IPS-18a (cell line): ENCODE data around the gene ANKRD28.
"Not testable (repeated sequence)": the region's sequence is repeated elsewhere in the genome, so short reads cannot be mapped to it uniquely, and the experiment has no call there.

Experiments used
- H3K27ac ChIP-seq: one replicate; pipeline ENCODE4 v1.5.1; 2013; ENCODE audit warnings: low read length
- H3K27me3 ChIP-seq: one replicate; pipeline ENCODE4 v1.6.1; 2013; ENCODE audit warnings: mild to moderate bottlenecking, low read length; ENCODE audit not compliant: control insufficient read depth, insufficient read depth
- H3K36me3 ChIP-seq: one replicate; pipeline ENCODE4 v1.6.1; 2013; ENCODE audit warnings: low read depth, low read length; ENCODE audit not compliant: control insufficient read depth
- H3K4me1 ChIP-seq: one replicate; pipeline ENCODE4 v1.6.1; 2013; ENCODE audit warnings: low read depth, low read length; ENCODE audit not compliant: control insufficient read depth
- H3K4me3 ChIP-seq: one replicate; pipeline ENCODE4 v1.5.1; 2013; ENCODE audit warnings: low read length
- H3K9ac ChIP-seq: one replicate; pipeline ENCODE4 v1.6.1; 2013; ENCODE audit warnings: mild to moderate bottlenecking, low read length, moderate library complexity
- H3K9me3 ChIP-seq: one replicate; pipeline ENCODE4 v1.6.1; 2013; ENCODE audit warnings: low read depth, low read length; ENCODE audit not compliant: control insufficient read depth

Gene ANKRD28

DNA sequence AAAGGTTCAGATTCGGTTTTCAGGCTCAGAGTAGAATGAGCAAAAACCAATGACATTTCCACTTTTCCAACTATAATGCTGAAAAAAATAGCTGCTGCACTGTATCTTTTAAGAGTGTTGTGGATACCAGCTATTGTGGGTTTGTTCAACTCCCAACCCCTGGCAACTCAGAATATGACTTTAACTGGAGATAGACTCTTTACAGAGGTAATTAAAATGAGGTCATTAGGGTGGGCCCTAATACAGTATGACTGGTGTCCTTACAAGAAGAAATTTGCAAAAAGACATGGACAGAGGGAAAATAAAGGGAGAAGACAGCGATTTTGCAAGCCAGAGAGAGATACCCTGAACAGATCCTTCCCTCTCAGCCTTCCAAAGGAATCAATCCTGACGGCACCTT lies 39.5 kb downstream of the ANKRD28 start:
- Histone ChIP-seq H3K9me3 (no peaks in the 10 kb centered on the region), H3K36me3 (no peaks in the 10 kb centered on the region), H3K9ac (no peak overlapping the region), H3K27ac (no peak overlapping the region), H3K27me3 (no peaks in the 10 kb centered on the region), H3K4me3 (no peak overlapping the region), H3K4me1 (peaks cover 36% of the 10 kb centered on the region)

DNA sequence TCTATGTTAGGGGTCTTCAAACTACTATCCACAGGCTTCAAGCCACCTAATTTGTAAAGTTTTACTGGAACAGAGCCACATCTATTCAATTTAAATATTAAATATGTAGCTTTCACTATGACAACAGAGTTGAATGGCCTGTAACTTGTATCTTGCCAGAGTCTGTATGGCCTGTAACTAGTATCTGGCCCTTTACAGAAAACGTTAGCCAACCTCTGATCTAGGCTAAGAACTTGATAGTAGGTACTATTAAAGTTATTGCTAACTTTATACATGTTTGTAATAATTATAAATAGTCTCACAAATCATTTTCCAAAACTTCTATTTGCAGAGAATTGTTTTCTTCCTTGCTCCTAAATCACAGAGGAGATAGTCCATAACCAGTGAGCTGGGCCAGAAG lies 40.0 kb downstream of the ANKRD28 start:
- Histone ChIP-seq H3K27ac (no peak overlapping the region), H3K4me3 (no peak overlapping the region), H3K9me3 (no peaks in the 10 kb centered on the region), H3K36me3 (no peaks in the 10 kb centered on the region), H3K27me3 (no peaks in the 10 kb centered on the region), H3K4me1 (peaks cover 36% of the 10 kb centered on the region), H3K9ac (no peak overlapping the region)

DNA sequence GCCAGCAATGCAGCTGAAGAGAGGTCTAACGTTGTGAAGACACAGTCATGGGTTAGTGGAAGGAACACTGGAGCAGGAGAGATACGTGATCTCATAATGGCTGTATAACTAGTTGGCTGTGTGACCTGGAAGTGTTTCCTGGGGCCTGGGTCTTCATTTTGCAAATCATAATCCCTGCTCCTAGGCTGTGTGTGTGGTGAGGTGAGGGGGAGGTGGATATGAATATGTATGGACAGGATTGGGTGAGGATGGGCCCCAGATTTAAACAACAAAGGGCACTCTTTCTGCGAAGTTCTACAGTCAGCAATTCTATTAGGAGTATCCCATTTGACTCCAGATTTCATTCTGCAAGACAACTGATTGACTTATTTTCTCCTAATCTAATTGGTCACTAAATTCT lies 41.3 kb downstream of the ANKRD28 start:
- Histone ChIP-seq H3K9ac (peak overlapping the region; percentile 15), H3K4me3 (peak overlapping the region; percentile 33), H3K9me3 (no peaks in the 10 kb centered on the region), H3K4me1 (peaks cover 36% of the 10 kb centered on the region), H3K36me3 (no peaks in the 10 kb centered on the region), H3K27me3 (no peaks in the 10 kb centered on the region), H3K27ac (peak overlapping the region; percentile 72)

DNA sequence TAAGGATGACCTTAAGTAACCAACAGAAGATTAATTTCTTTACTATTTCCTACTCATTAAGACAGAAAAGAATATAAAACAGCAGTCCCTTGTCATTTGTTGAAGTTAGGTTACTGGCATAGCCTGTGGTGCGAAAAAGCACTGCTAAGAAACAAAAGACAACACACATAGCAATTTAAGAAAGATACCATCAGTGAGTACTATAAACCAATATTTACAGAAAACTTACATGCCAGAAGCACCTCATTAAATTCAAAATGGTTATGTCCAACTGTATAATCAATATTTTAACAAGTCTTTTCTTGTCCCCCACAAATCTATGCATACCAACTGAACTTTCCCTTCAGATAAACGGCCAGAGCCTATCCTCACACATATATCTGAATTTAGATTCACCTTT lies 42.0 kb downstream of the ANKRD28 start:
- Histone ChIP-seq H3K4me3 (peak overlapping the region; percentile 33), H3K4me1 (peaks cover 36% of the 10 kb centered on the region), H3K36me3 (no peaks in the 10 kb centered on the region)

DNA sequence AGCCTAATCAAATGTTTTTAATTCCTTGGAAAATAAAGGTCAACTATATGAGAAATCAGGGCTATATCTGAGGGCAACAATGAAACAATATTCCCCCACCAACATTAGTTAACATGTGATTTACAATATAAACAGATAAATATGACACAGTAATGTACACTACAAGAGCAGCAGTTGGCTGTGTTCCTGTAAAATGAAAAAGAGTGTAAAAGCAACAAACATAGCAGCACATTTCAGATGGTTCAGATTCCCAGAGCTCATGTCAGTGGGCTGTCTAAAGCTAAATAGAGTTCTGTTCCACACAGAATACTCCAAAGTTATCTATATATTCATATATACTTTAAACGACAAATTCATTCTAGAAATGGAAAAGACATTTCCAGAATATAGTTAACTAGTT lies 42.6 kb downstream of the ANKRD28 start:
- peaks cover 36% of the 10 kb centered on the region for H3K4me1 ChIP-seq
- no peak overlapping the region for H3K4me3 ChIP-seq
- H3K36me3 ChIP-seq = peaks cover 4% of the 10 kb centered on the region
- H3K9me3 ChIP-seq = no peaks in the 10 kb centered on the region
- no peak overlapping the region for H3K27ac ChIP-seq
- H3K27me3 ChIP-seq = no peaks in the 10 kb centered on the region
- H3K9ac ChIP-seq = no peak overlapping the region

More for the DNA sequence above, 42.0 kb downstream of the ANKRD28 start:
- Histone ChIP-seq H3K9me3 (no peaks in the 10 kb centered on the region), H3K9ac (no peak overlapping the region), H3K27ac (peak overlapping the region; percentile 72), H3K27me3 (no peaks in the 10 kb centered on the region)

DNA sequence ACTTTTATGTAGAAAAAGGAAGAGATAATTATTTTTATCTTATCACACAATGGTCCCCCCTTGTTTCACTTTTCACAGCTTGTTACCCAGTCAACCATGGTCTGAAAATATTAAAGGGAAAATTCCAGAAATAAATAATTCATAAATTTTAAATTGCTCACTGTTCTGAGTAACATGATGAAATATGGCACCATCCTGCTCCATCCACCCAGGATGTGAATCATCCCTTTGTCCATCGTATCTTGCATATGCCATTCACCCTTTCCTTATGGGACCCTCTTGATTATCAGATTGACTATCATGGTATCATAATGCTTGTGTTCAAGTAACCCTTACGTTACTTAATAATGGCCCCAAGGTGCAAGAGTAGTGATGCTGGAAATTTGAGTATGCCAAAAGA lies 43.7 kb downstream of the ANKRD28 start:
- Histone ChIP-seq H3K36me3 (peaks cover 7% of the 10 kb centered on the region), H3K9ac (no peak overlapping the region), H3K27ac (no peak overlapping the region), H3K9me3 (no peaks in the 10 kb centered on the region), H3K27me3 (no peaks in the 10 kb centered on the region), H3K4me3 (no peak overlapping the region), H3K4me1 (peaks cover 32% of the 10 kb centered on the region)

DNA sequence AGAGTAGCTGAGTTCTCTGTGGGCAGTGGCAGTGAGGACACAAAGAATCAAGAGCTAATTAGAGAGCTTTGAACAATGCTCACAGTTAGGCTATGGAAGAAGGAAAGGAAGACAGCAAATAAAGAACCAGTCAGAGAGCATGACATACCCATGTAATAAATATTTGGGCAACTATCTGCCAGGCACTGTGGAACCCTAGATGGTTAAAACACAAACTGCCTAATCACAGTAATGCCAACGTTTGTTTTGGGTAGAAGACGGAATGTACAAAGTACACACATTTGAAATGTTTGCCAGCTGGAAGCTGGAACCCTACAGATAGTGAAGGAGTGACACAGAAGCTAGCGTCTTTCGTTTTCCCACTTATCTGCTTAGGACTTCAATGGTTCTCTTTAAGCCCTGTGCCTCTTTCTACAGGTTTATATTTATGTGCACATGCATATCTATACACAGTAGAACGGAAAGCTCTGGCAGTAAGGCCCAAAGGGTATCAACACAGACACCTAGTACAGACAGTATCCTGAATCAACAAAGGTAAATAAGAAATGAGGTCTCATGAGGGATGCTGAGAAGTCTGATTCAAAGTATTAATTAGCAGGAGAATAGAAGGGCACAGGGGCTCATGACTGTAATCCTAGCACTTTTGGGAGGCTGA lies 44.6 kb downstream of the ANKRD28 start:
- Histone ChIP-seq H3K4me3 (no peak overlapping the region), H3K9ac (no peak overlapping the region), H3K36me3 (peaks cover 7% of the 10 kb centered on the region), H3K9me3 (no peaks in the 10 kb centered on the region), H3K27me3 (no peaks in the 10 kb centered on the region), H3K27ac (no peak overlapping the region), H3K4me1 (peaks cover 25% of the 10 kb centered on the region)

DNA sequence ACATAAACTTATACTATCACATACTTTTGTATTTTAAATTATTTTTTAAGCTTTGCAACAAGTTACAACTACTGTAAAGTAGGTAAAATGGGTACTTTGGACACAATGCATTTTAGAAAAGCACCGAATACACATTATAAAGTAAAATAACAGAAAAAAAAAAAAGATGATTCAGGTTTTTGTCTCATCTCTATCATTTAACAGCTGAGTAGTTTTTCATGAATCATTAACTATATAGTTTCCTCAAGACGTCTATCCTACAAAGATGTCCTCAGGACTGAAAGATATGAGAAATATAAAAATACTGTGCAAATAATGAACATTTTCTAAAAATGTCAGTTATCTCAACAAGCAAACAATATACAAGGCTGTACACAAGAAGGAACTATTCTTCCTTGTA lies 46.9 kb downstream of the ANKRD28 start:
- H3K9ac ChIP-seq = no peak overlapping the region
- peaks cover 7% of the 10 kb centered on the region for H3K36me3 ChIP-seq
- H3K4me3 ChIP-seq = no peak overlapping the region
- H3K4me1 ChIP-seq = peaks cover 5% of the 10 kb centered on the region
- H3K9me3 ChIP-seq = no peaks in the 10 kb centered on the region
- H3K27me3 ChIP-seq = no peaks in the 10 kb centered on the region
- no peak overlapping the region for H3K27ac ChIP-seq

DNA sequence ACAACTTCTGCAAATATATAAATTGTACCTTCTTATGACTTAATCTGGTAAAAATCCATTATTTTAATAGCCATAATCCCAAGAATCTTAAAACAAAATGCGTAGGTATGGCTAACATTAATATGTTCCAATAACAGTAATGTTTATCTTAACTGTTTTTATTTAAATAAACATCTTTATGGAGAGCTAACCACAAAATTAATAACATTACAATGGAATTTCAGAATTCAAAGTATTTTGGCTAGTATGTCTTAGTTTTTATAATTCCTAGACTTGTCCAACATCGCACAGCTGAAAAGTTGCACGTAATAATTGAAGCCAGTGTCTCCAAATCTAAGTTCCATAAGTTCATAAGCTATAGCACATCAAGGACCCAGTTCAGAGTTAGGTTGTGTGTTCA lies 47.6 kb downstream of the ANKRD28 start:
- Histone ChIP-seq H3K9me3 (no peaks in the 10 kb centered on the region), H3K4me3 (no peak overlapping the region), H3K27ac (no peak overlapping the region), H3K27me3 (no peaks in the 10 kb centered on the region), H3K9ac (no peak overlapping the region), H3K36me3 (peaks cover 7% of the 10 kb centered on the region), H3K4me1 (no peaks in the 10 kb centered on the region)

DNA sequence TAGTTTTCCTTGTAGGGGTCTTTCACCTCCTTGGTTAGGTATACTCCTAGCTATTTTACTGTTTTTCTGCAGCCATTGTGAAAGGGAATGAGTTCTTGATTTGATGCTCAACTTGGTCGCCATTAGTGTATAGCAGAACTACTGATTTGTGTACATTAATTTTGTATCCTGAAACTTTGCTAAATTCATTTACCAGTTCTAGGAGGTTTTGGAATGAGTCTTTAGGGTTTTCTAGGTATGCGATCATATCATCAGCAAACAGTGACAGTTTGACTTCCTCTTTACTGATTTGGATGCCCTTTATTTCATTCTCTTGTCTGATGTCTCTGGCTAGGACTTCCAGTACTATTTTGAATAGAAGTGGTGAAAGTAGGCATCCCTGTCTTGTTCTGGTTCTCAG lies 51.9 kb downstream of the ANKRD28 start:
- not testable (repeated sequence) for H3K27ac ChIP-seq, H3K9me3 ChIP-seq, H3K9ac ChIP-seq, H3K36me3 ChIP-seq, H3K4me1 ChIP-seq, H3K27me3 ChIP-seq, H3K4me3 ChIP-seq

DNA sequence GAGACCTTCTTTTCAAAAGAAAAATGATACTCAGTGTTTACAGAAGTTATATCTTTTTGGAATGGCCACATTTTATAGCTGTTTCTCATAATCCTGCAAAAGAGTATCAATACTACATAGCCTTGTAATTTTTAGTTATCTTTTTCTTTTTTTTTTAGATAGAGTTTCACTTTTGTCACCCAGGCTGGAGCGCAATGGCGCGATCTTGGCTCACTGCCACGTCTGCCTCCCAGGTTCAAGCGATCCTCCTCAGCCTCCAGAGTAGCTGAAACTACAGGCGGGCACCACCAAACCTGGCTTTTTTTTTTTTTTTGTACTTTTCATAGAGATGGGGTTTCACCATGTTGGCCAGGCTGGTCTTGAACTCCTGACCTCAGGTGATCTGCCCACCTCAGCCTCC lies 53.6 kb downstream of the ANKRD28 start:
- H3K9ac ChIP-seq = no peak overlapping the region
- H3K4me1 ChIP-seq = no peaks in the 10 kb centered on the region
- H3K27ac ChIP-seq = no peak overlapping the region
- no peaks in the 10 kb centered on the region for H3K36me3 ChIP-seq
- H3K9me3 ChIP-seq = peaks cover 10% of the 10 kb centered on the region
- no peaks in the 10 kb centered on the region for H3K27me3 ChIP-seq
- H3K4me3 ChIP-seq = no peak overlapping the region

DNA sequence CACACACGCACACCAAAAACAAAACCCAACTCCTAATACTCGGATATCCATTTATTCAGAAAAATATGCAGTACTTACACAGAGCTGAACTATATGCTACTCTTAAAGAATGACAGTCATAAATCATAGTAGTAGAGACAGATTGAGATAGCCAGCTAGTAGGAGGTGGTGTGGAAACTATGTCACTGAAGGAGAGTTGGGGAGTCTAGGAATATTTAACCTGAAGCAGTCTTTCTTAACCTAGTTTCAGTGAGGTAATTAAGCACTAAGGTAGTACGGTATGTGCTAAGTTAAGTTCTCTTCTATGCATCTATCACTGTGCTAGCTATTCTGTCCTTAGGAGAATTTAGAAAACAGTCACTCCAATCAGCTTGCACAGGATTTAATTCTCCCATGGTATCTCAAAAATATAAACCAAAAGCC lies 54.2 kb downstream of the ANKRD28 start:
- no peak overlapping the region for H3K27ac ChIP-seq
- H3K27me3 ChIP-seq = no peaks in the 10 kb centered on the region
- H3K4me1 ChIP-seq = no peaks in the 10 kb centered on the region
- H3K4me3 ChIP-seq = no peak overlapping the region
- H3K9ac ChIP-seq = no peak overlapping the region
- no peaks in the 10 kb centered on the region for H3K36me3 ChIP-seq
- H3K9me3 ChIP-seq = peaks cover 10% of the 10 kb centered on the region
